A549 (cell line): ENCODE measurements around the gene ZKSCAN1.

Experiments used
- CTCF ChIP-seq: fragments of >200 bp; sonication (Bioruptor Twin); formaldehyde crosslinking; IDR thresholded peaks from 3 replicates; pipeline ENCODE4 v1.5.1; 2016
- MAFK ChIP-seq: fragments of 450-650 bp; IDR thresholded peaks from 2 replicates; pipeline ENCODE4 v1.6.1; 2014; ENCODE audit not compliant: partially characterized antibody

GRCh38 chr7:100071018-100071723, 55.8 kb downstream of the ZKSCAN1 start:
- TF ChIP-seq MAFK (no peak), CTCF (no peak)
